Umbilical cord (tissue), 2 donors: ENCODE results near the gene SLC6A18. TPM values are rescaled to one million over a fixed set of nuclear protein-coding genes. Genes with fewer than 3 reads are reported as not detected.
"Not testable (repeated sequence)": the region's sequence is repeated elsewhere in the genome, so short reads cannot be mapped to it uniquely, and the experiment has no call there.

Source experiments
- DNase-seq: peaks from one replicate; pipeline ENCODE4 v3.0.0-alpha.2; 2015; ENCODE audit warnings: low spot score
- total RNA-seq: library from RNA; depleted of rRNA; stranded (reverse); fragments of >200 nt; gene quantifications from one replicate; pipeline ENCODE4 v1.2.3, GENCODE V29; 2014; ENCODE audit warnings: low replicate concordance; ENCODE audit not compliant: insufficient read depth

SLC6A18 gene
- total RNA-seq, 1 donor from 2014 or later = not detected

- no peak for DNase-seq
Measured at GRCh38 chr5:1288439-1289335, 63.5 kb downstream of the SLC6A18 start.

GRCh38 chr5:1289559-1289958, 64.4 kb downstream of the SLC6A18 start:
- not testable (repeated sequence) for DNase-seq

GRCh38 chr5:1290956-1291355, 65.8 kb downstream of the SLC6A18 start:
- not testable (repeated sequence) for DNase-seq

- DNase-seq = no peak
Measured at GRCh38 chr5:1291611-1292080, 66.5 kb downstream of the SLC6A18 start.

GRCh38 chr5:1292139-1292538, 67.0 kb downstream of the SLC6A18 start:
- no peak for DNase-seq

GRCh38 chr5:1292846-1293415, 67.8 kb downstream of the SLC6A18 start:
- no peak for DNase-seq

GRCh38 chr5:1293416-1294205, 68.4 kb downstream of the SLC6A18 start:
- DNase-seq = no peak

- DNase-seq = no peak
Measured at GRCh38 chr5:1294206-1294834, 69.1 kb downstream of the SLC6A18 start.

GRCh38 chr5:1294835-1295649, 69.9 kb downstream of the SLC6A18 start, which contains the start of gene TERT:
TSS of gene TERT (minus strand) at chr5:1295068. CDS start at chr5:1294989, 79 bp downstream.
- DNase-seq = no peak

GRCh38 chr5:1295650-1296037, 70.5 kb downstream of the SLC6A18 start:
- no peak for DNase-seq

Other genes with a start within 250 kb of the SLC6A18 start
- gene NKD2, start 216.6 kb upstream of the SLC6A18 start, total RNA-seq = 1.9 TPM
- gene SLC12A7, start 113.3 kb upstream of the SLC6A18 start, total RNA-seq = 5.1 TPM
- gene SLC6A19, start 23.8 kb upstream of the SLC6A18 start, total RNA-seq = 0.48 TPM
- not detected for gene TERT, start 69.7 kb downstream of the SLC6A18 start, total RNA-seq
- 128 TPM for gene CLPTM1L, start 119.7 kb downstream of the SLC6A18 start, total RNA-seq
- gene SLC6A3, start 220.1 kb downstream of the SLC6A18 start, total RNA-seq = 0.96 TPM